ENCODE data around the gene NOXRED1. TPM values are rescaled to one million over a fixed set of nuclear protein-coding genes. Genes with fewer than 3 reads are reported as not detected.

The NOXRED1 gene
- total RNA-seq, 6 experiments from 2014 or later: 0.09 to 0.33 (median 0.25) TPM; not detected in 3

DNA sequence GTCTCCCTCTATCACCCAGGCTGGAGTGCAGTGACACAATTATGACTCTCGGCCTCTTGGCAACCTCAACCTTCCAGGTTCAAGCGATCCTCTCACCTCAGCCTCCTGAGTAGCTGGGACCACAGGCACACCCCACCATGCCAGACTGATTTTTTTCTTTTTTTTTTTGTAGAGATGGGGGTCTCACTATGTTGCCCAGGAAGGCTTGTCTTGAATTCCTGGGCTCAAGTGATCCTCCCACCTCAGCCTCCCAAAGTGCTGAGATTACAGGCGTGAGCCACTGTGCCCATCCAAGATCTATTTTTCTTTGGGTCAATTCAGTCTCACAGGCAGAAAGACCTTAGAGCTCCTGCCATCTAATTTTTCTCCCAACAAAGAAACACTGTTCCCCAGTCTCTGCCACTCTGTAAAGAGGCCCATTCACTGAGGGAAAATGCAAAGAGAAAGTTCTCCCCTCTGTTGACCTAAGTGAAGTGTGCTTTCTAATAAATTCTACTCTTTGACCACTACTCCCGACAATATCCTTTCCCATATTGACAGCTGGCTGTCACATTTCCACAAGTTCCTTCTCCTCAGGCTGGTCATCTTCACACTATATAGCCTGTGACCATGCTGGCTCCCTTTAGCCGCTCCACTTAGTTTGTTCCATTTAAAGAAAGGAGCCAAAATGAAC, 69.7 kb downstream of the NOXRED1 start:
- Mint-ChIP-seq H3K4me3 (no peak overlapping the region), H3K4me1 (ENCODE audit: low read depth) (no peaks in the 10 kb centered on the region), H3K27me3 (ENCODE audit: insufficient read depth) (no peaks in the 10 kb centered on the region), H3K36me3 (ENCODE audit: low read depth) (no peaks in the 10 kb centered on the region), H3K27ac (no peak overlapping the region), H3K9me3 (no peaks in the 10 kb centered on the region)
- no peak for DNase-seq
- TF ChIP-seq, protein P1, sequence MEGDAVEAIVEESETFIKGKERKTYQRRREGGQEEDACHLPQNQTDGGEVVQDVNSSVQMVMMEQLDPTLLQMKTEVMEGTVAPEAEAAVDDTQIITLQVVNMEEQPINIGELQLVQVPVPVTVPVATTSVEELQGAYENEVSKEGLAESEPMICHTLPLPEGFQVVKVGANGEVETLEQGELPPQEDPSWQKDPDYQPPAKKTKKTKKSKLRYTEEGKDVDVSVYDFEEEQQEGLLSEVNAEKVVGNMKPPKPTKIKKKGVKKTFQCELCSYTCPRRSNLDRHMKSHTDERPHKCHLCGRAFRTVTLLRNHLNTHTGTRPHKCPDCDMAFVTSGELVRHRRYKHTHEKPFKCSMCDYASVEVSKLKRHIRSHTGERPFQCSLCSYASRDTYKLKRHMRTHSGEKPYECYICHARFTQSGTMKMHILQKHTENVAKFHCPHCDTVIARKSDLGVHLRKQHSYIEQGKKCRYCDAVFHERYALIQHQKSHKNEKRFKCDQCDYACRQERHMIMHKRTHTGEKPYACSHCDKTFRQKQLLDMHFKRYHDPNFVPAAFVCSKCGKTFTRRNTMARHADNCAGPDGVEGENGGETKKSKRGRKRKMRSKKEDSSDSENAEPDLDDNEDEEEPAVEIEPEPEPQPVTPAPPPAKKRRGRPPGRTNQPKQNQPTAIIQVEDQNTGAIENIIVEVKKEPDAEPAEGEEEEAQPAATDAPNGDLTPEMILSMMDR (IDR thresholded peaks at IDR 0.05): no peak

DNA sequence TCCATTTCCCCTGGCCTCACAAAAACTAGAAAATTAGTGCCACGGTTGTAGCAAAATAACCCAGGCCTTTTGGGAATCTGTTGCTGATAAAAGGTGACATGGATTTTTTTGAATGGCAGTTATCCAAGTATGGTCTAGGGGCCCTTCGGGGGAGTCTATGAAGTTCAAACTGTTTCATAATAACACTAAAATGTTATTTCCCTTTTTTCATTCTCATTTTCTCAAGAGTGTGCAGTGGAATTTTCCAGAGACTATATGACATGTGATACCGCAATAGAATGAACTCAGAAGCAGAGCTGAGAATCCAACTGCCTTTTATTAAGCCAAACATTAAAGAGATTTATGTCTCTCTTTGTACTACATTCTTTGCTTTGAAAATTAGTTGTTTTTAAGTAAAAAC, 75.6 kb downstream of the NOXRED1 start:
- H3K27ac Mint-ChIP-seq: no peak overlapping the region
- TF ChIP-seq, protein P1 (IDR thresholded peaks at IDR 0.05): no peak
- peaks cover 8% of the 10 kb centered on the region for H3K4me1 Mint-ChIP-seq (ENCODE audit: low read depth)
- no peaks in the 10 kb centered on the region for H3K27me3 Mint-ChIP-seq (ENCODE audit: insufficient read depth)
- H3K9me3 Mint-ChIP-seq: no peaks in the 10 kb centered on the region
- peaks cover 6% of the 10 kb centered on the region; the same call in 1 of the 2 replicates for H3K36me3 Mint-ChIP-seq (ENCODE audit: low read depth)
- H3K4me3 Mint-ChIP-seq: no peak overlapping the region
- no peak for DNase-seq

DNA sequence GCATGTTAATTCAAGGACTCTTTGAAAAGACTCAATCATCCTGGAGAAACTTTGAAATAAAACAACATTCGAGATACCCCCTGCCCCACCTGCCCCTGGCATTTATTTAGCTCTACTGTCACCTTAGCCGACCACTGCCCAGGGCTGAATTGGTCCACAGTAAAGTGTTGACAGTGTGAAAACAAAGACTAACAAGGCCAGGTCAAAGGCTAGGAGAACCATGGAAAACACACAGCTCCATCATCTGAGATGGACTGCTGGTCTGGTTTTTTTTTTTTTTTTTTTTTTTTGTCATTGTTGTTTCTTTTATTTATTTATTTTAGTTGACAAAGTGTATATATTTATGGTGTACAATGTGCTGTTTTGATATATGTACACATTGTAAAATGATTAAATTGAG, 76.8 kb downstream of the NOXRED1 start:
- Mint-ChIP-seq H3K4me3 (no peak overlapping the region), H3K4me1 (ENCODE audit: low read depth) (peaks cover 11% of the 10 kb centered on the region), H3K27me3 (ENCODE audit: insufficient read depth) (no peaks in the 10 kb centered on the region; the same call in 1 of the 2 replicates), H3K9me3 (no peaks in the 10 kb centered on the region), H3K27ac (no peak overlapping the region), H3K36me3 (ENCODE audit: low read depth) (peaks cover 6% of the 10 kb centered on the region; the same call in 1 of the 2 replicates)
- TF ChIP-seq, protein P1 (IDR thresholded peaks at IDR 0.05): no peak
- DNase-seq: no peak

DNA sequence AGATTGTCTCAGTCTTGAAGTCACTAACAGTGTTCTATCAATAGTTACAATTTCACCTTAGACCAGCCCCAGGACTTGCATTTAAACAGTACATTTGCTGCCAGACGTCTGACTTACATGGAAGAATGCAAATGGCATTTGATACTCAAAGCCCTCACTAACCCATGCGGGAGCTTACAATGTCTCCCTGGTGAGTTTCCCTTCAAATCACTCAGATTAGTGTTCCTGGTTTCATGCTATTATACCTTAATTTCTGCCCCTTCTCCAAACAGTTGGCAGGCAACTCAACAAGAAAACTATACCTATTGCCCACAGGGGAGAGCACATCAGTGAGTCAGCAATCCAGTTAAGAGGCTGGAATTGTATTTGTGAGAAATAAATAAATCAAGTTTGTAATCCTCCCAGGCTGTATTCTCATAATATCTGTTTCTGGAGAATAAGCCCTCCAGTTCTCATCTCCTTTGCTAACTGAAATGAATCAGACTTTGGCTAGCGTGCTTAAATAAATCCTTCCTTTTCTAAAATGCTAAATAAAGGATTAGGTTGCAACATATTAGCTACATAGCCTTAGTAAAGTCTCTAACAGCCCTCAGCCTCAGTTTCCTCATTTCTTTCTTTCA, 78.8 kb downstream of the NOXRED1 start:
- TF ChIP-seq, protein P1 (IDR thresholded peaks at IDR 0.05): no peak
- DNase-seq: no peak
- Mint-ChIP-seq H3K27me3 (ENCODE audit: insufficient read depth) (no peaks in the 10 kb centered on the region; the same call in 1 of the 2 replicates), H3K9me3 (no peaks in the 10 kb centered on the region), H3K4me1 (ENCODE audit: low read depth) (peaks cover 15% of the 10 kb centered on the region), H3K4me3 (no peak overlapping the region), H3K27ac (no peak overlapping the region), H3K36me3 (ENCODE audit: low read depth) (peaks cover 13% of the 10 kb centered on the region; the same call in 1 of the 2 replicates)

Other genes with a start within 250 kb of the NOXRED1 start
- gene TMEM63C, start 241.7 kb downstream of the NOXRED1 start, total RNA-seq (2021; fragmentation: NEBNext Ultra II Directional; extraction: Animal tissue kit (Norgen Biotek cat#: 25700)): under 1 TPM in 1 of 6 experiments, not detected in 5; 0.05 TPM
- not detected for gene NGB, start 152.3 kb downstream of the NOXRED1 start, total RNA-seq (2021; fragmentation: NEBNext Ultra II Directional; extraction: Animal tissue kit (Norgen Biotek cat#: 25700))
- 10 to 100 TPM; 21.7 to 39.0 (median 27.5) TPM for gene POMT2, start 102.6 kb downstream of the NOXRED1 start, total RNA-seq (2021; fragmentation: NEBNext Ultra II Directional; extraction: Animal tissue kit (Norgen Biotek cat#: 25700))
- gene GSTZ1, start 102.5 kb downstream of the NOXRED1 start, total RNA-seq (2021; fragmentation: NEBNext Ultra II Directional; extraction: Animal tissue kit (Norgen Biotek cat#: 25700)): 10 to 100 TPM in 5 of 6 experiments, 1 to 10 TPM in 1; 9.3 to 15.0 (median 10.3) TPM
- gene TMED8, start 46.4 kb downstream of the NOXRED1 start, total RNA-seq (2021; fragmentation: NEBNext Ultra II Directional; extraction: Animal tissue kit (Norgen Biotek cat#: 25700)): 1 to 10 TPM; 5.7 to 7.0 (median 6.6) TPM
- 1 to 10 TPM in 5 of 6 experiments, under 1 TPM in 1; 0.83 to 1.7 (median 1.3) TPM for gene SAMD15, start 46.1 kb downstream of the NOXRED1 start, total RNA-seq (2021; fragmentation: NEBNext Ultra II Directional; extraction: Animal tissue kit (Norgen Biotek cat#: 25700))
- 10 to 100 TPM; 14.2 to 17.4 (median 15.3) TPM for gene VIPAS39, start 34.1 kb upstream of the NOXRED1 start, total RNA-seq (2021; fragmentation: NEBNext Ultra II Directional; extraction: Animal tissue kit (Norgen Biotek cat#: 25700))
- gene AHSA1, start 34.6 kb upstream of the NOXRED1 start, total RNA-seq (2021; fragmentation: NEBNext Ultra II Directional; extraction: Animal tissue kit (Norgen Biotek cat#: 25700)): 100 to 1,000 TPM; 155 to 219 (median 178) TPM
- gene ISM2, start 75.3 kb upstream of the NOXRED1 start, total RNA-seq (2021; fragmentation: NEBNext Ultra II Directional; extraction: Animal tissue kit (Norgen Biotek cat#: 25700)): under 1 TPM in 1 of 6 experiments, not detected in 5; 0.10 TPM
- 10 to 100 TPM; 51.2 to 59.2 (median 52.3) TPM for gene SPTLC2, start 193.1 kb upstream of the NOXRED1 start, total RNA-seq (2021; fragmentation: NEBNext Ultra II Directional; extraction: Animal tissue kit (Norgen Biotek cat#: 25700))